Activated CD8-positive, alpha-beta memory T cell treated with anti-CD3 and anti-CD28 coated beads, Interleukin-2, amount 50 U/mL, for 24 hours (primary cell): ENCODE results near the gene CD44.

Experiments
- DNase-seq: peaks from one replicate; pipeline ENCODE4 v3.0.0-alpha.2; 2020; ENCODE audit errors: extremely low read depth

Gene CD44

DNA sequence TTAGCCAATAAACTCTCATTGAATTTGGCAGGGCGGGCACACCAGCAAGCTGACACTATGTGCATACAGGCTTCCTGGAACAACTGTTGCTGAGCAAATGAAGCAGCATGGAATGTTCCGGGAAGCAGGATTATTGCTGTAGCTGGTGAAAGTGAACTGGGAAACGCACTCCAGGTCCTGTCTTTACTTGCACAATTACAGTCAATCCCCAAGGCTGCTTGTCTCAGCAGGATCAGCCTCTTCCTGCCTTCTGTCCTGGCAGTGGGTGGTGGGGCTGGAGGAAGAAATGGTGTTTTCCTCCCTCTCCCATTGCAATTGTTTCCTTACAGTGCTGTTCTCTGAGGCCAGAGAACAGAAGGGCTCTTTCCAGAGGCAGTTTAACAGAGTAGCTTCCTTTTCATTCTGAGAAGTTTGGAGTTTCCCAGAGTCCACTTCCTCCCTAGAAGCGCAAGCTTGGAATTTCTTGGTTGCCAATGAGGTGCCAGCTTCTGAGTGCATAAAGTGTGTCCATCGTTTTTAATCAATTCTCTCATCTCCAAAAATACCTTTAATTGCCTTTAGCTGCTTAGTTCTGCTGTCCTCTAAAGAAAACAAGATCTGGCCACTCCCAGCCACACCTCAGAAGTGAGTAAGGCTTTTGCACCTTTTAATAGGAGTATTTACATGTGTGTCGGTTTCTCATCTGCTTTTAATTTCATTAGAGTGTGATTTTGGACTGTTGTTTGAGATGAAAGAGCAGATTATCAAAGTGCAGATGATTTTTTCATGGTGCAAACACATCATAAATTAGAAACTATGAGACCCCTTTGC, 19.9 kb downstream of the CD44 start:
- no peak for DNase-seq

DNA sequence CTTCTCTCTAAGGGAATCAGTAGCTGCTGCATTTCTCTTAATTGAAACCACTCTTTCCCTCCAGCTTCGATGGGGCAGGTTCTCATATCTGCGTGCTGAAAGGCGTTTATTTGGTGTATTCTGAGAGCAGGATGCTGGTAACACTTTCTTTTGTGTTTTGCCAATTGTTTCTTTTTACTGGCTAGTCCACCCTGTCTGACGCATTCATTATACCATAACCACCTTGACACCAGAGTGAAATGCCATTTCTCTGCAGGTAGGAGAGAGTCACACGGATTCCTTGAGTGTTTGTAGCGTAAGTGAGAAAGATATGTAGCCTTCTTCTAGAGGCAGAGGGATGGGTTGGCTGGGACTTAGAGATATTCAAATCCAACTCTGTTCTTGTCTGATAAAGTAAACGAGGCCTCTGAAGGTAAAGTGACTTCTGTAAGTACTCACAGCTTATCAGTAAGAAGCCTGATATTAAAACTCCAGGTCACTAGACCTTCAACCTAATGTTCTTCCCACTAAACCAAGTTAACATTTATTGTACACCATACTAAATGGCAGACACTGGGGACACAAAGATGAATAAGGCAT, 21.4 kb downstream of the CD44 start:
- DNase-seq = no peak

DNA sequence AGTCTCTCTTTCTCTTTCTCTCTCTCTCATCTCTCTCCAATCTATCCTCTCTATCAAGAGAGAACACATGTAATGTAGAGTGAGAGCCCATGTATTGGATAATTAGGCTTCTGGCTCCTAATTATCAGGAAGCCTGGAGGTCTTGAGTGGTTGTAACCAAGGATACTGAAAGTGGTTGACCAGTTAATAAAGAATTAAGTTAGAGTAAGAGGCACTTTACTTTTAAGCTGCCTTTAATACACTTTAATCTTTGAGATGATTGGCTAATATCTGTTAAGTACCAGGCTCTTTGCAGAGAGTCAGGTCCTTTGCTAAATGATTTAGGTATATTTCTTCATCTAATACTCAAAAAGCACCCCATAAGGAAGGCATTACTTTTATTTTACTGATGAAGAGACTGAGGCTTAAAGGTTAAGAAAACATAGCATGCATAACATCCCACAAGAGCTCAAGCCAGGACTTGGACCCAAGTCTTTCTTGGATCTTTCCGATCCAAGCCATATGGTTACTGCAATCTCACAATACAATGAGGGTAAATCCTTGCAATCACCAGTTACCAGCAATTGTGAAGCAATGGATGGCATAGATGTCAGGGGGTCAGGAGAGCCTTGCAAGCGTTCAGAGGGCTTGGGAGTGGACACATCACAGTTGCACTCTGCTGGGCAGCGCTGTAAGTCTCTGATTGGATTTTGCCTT, 22.1 kb downstream of the CD44 start:
- no peak for DNase-seq

- DNase-seq = no peak
These were observed 23.8 kb downstream of the CD44 start for GRCh38 chr11:35162745-35163144.

DNA sequence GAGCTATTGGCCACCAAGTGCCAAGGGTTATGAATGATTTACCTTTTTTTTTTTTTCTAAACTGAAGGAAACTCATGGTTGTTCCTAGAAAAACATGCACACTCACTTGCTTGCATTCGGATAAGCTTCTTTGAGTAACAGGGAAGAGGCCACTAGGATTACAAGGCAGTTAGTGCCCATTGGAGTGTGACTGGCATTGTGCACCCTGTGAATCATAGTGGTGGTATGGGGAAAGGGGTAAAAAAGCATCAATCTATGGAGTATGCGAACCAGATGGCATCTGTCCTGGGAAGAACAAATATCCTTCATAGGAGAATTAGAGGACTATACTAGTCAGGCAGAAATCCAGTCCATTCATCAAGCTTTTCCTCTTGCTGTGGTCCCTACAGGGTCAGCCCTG, 24.2 kb downstream of the CD44 start:
- no peak for DNase-seq

GRCh38 chr11:35163702-35164496, 24.9 kb downstream of the CD44 start:
- no peak for DNase-seq

- no peak for DNase-seq
These were observed 26.1 kb downstream of the CD44 start for GRCh38 chr11:35165030-35165422.

DNA sequence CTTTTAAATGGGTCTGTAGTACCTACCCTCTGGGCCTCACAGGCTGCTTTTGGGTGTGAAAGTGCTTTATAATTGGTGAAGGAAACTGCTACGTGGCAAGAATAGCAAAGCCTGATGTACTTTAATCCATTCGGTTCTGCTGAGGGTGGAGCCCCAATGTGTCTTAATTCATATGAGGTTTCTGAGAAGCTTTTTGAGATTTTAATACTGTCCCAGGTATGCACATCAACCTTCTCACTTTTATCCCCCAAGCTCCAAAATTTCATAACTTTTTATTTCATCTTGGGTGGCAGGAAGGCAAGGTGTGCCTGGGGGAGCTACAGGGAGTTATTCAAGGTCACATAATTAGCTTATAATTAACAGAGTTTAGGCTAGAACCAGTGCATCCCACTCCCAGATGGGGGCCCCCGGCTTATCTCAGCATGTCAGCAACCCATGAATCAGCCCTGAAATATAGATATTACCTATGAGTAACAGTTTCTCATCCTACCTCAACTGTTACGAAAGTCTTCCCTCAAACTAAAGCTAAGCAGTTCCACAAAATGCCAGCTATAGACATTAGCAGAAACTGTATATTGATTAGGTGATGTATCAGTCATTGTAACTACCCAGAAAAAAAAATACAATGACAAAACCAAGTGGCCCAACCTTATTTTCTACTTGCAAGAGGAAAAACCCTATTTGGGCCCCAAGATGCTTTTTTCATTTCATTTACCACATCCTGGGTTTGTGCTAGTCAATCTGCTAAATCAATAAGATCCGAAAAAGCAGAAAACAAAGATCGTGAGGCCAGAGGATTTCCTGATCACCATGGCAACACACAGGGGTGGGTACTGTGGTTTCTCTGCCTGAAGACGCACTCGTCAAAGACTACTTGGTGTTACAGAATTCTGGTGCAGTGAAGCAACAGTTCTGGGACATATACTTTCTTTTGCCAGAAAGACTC, 26.7 kb downstream of the CD44 start:
- peak; percentile 73 for DNase-seq

- no peak for DNase-seq
These were observed 27.7 kb downstream of the CD44 start for GRCh38 chr11:35166369-35167360.

- DNase-seq = no peak
These were observed 28.5 kb downstream of the CD44 start for GRCh38 chr11:35167426-35167954.

DNA sequence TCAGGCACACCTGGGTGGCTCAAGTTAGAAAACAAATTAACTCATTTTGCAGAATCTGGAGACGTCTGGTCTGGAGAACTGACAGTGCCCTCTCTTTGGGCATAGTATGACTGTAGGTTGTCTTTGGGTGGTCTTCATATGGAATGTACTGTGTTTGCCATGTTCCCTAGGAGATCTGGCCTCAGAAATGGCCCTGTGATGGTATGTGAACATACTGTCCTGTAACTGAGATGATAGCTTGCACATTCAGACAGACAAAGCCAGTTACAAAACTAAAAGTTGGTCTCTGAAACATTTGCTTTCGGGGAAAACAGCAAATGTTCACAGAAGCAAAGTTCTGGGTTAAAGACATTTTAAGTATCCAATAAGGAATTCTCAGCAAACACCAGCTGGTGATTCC, 29.7 kb downstream of the CD44 start:
- no peak for DNase-seq

GRCh38 chr11:35169112-35169511, 30.1 kb downstream of the CD44 start:
- DNase-seq = no peak

GRCh38 chr11:35169754-35170153, 30.8 kb downstream of the CD44 start:
- DNase-seq = no peak

DNA sequence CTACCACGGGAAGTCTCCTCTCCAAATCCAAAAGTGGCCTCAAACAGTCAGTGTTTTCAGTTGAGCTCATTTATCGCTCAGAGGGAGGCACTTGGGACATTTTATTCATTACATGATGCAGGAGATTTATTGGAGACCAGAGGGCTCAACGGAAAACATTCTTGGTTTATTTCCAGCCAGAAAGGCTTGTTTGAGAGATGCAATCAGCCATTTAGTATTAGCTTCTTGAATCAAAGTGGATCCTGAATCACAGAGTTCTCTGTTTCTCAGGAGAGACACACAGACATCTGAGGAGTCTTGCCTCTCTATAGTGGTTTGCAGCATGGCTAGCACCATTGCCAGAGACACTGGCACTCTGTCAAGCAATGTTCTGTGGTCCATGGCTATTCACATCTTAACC, 31.5 kb downstream of the CD44 start:
- no peak for DNase-seq

DNA sequence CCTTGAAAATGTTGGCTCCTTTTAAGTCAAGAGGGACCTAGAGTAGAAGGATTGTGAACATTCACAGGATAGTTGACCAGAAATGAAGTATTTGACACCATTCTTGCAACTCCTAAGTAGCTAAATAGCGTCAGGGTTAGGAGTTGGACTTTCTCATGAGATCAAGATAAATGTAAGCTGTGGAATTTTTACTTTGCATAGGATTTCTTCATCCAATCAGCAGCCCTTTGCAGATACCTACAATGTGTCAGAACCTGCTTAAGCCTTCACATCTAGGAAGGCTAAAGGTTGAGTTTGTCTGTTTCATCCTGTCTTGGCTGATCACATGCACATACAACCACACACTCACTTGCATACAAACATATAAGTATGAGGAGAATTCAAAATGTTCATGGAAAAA, 32.3 kb downstream of the CD44 start:
- no peak for DNase-seq

GRCh38 chr11:35173011-35173511, 34.1 kb downstream of the CD44 start:
- no peak for DNase-seq

- DNase-seq = no peak
These were observed 34.9 kb downstream of the CD44 start for GRCh38 chr11:35173616-35174566.

DNA sequence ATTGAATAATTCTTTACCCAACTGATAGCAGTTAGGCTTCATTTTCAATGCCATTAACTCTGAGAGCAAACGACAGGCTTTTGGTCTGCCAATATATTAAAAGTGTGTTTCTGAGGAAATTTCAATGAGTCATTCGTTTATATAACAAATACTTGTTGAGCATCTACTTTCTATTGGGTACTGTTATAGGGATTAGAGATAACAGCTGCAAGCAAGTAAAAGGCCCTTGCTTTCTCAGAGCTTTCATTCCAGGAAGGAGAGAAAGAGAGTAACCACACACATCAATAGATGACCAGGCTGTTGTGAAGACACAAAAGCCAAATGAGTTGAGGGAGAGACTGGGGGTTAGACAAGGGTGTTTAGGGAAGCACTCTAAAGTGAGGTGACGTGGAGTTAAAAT, 35.7 kb downstream of the CD44 start:
- DNase-seq = no peak
